ENCODE results near the gene TRIO. TPM values are rescaled to one million over a fixed set of nuclear protein-coding genes. Genes with fewer than 3 reads are reported as not detected.

TRIO gene
- total RNA-seq, 1 donor from 2014 or later, result 381 TPM

DNA sequence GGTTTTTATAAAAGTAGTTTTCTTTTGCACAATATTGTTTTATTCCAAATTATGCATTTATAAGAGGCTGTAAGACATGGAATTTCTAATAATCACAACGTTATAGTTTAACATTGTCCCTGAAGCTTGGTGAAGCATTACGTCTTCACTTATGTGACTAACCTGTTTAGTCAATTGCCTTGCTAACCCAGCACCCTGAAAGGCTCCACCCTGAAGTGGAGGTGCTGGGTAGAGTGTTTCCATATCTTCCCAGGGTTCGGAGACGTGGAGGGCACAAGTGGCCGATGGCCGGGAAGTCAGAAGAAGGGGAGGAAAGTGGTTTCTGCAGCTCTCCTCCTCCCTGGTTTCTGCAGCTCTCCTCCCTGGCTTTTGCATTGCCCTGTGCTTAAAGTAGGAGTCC, 83.4 kb downstream of the TRIO start:
- no peak for DNase-seq

DNA sequence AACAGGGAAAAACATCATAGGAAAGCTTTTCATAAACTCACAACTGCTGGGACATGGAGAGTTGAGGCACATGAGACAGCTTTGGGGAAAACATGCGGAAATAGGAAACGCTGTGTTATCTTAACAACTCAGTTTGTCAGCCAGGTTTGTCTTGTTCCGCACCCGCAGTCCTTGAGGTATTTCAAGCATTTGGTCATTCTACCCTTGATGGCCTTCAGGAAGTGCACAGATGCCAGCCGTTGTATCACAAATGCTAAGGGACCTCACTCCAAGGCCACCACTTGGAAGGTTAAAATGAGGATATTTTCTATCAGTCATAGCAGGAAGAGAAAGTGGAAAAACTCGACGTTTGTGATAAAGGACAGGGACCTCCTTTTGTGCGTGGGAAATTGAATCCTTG, 83.8 kb downstream of the TRIO start:
- DNase-seq, result no peak

DNA sequence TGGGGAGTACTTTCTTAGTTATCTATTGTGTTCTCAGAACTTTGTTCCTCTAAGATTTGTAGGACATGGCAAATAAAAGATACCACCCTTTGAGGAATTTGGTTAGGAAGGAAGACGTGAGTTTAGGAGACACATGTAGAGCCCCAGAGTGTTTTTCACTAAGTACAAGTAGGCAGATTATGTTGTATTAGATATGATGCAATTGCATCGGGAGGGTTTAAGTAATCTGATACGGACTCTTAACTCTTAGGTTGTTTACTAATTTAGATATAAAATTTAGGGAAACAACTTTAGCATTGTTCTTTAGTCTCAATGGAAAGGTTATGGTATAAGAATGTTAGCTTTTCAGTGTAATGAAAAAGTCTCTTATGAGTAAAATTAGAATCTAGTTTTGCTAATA, 84.4 kb downstream of the TRIO start:
- DNase-seq, result no peak

DNA sequence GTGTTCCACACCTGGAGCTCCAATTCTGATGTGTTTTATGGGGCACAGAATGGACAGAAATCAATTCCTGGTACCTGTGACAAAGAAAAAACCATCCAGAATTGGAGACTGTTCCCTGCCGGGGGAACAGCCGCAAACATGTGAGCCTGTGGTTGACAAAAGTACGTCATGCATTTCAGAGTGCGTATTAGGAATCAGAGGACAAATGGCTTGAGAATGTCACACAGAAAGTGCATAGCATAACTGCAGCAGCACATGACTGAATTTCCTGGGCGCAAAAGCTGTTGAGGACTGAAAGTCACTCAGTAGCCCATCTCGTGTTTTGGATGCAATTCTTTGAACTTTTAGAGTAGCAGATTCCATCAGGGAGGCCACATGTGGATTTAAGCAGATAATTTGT, 85.1 kb downstream of the TRIO start:
- DNase-seq, result no peak

DNA sequence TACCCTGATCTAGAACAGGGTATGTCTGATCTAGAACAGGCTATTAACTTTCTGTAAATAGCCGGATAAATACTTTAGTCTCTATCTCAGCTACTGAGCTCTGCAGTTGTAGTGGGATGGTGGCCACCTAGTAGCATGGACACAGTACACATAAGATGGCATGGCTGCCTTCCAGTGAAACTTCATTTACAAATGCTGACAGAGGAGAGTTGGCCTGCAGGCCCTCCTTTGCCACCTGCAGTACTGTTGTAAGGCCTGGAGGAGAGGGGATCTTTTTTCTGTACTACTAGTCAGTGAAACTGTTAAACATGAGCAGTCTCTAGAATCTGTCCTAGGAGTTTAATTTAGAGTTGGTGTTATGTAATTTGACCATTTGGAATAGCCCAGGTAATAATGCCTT, 86.0 kb downstream of the TRIO start:
- no peak for DNase-seq

DNA sequence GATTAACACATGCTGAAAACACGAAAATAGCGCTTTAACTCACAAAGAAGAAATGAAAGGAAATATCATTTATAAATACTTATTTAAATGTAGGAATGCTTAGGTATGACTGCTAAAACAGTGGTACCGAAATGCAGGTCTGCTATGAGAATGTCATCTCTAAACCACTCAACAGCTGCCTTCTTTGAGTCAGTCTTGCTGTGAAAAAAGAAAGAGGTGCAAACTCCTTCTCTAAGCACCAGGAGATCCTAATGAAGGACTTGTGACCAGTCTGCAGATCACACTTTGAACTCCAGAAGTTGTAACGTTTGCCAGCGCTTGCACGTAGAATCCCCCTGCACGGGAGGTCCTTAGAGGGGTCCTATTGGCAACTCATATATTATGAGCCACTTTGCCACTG, 86.6 kb downstream of the TRIO start:
- DNase-seq, result no peak

DNA sequence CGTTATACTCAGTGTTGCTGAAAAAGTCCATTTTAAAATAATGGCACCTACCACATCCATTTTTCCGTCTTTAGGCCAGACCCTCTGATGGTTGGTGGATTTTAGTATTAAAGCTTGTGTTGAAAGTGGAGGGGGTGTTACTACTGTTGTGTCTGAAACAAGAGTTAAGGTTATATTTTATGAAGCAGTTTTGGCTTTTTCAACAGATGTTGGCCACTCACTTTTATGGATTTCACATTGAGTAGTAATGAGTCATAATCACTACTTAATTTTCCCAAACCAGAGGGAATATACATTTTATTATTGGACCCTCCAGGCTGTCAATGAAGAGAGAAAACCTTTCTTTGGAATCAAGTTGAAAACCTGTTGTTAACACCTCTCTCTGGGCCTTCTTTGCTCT, 88.0 kb downstream of the TRIO start:
- DNase-seq, result no peak

DNA sequence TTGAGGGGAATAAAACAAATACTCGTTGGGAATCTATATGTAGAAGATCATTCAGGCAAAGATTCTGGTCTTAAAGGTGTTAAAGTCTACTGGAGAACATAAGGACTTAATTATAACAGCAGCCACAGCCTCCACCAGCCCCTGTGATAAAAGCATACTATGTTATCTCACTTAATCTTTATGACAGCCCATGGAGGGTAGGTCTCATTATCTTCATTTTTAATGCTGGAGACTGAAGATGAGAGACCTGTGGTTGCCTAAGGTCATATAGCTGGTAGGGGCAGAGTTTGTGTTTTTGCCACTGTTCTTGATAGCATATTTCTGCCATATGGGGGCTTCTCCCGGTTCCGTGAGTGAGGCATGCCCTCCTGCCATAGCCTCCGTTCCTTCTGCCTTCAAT, 88.7 kb downstream of the TRIO start:
- no peak for DNase-seq

DNA sequence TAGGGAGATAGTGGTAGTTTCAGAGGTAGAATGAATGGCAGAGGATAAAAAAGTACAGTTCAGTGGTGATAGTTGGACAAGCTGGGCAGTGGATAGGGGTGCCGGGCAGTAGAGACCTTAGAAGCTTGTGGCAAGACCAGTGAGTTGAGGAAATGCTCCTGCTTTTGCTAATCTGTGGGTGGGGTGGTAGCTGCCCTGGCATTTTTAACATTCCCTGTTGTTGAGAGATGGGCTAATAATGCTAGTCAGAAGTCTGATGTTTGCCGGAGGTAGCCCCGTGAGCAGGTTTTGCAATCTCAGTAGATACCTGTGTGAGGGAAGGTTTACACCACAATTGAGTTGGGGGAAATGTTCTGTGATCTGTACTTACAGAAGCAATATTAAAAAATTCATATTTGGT, 91.1 kb downstream of the TRIO start:
- no peak for DNase-seq

DNA sequence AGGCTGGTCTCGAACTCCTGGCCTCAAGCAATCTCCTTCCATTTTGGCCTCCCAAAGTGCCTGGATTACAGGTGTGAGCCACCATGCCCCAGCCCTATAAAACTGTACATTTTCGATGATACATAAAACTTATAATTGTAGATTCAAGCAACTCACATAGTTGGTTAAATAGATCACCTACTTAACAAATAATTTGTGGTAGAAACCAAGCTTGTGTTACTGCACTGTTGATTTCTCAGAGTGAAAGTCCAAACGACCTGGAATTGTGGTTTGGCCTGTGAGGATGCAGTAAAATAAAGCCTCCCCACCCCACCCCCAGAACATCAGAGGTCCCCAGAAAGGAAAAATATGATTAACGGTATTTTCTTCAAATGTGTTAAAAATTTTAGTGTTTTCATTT, 92.7 kb downstream of the TRIO start:
- no peak for DNase-seq

DNA sequence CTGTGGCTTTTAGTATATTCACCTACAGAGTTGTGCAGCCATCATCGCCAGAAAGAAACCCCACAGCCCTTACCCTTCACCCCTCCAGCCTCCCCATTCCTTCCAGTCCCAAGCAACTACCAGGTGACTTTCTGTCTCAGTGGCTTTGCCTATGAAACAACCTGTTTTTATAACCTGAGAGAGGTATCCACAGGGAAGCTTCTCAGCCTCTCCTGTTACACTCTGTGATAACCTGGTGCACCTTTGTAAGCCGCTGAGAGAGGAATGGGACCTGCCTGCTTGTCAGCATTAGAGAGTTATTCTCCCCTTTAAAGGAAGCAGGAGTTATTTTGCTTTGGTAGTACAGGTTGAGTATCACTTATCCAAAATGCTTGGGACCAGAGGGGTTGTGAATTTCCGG, 93.6 kb downstream of the TRIO start:
- no peak for DNase-seq

DNA sequence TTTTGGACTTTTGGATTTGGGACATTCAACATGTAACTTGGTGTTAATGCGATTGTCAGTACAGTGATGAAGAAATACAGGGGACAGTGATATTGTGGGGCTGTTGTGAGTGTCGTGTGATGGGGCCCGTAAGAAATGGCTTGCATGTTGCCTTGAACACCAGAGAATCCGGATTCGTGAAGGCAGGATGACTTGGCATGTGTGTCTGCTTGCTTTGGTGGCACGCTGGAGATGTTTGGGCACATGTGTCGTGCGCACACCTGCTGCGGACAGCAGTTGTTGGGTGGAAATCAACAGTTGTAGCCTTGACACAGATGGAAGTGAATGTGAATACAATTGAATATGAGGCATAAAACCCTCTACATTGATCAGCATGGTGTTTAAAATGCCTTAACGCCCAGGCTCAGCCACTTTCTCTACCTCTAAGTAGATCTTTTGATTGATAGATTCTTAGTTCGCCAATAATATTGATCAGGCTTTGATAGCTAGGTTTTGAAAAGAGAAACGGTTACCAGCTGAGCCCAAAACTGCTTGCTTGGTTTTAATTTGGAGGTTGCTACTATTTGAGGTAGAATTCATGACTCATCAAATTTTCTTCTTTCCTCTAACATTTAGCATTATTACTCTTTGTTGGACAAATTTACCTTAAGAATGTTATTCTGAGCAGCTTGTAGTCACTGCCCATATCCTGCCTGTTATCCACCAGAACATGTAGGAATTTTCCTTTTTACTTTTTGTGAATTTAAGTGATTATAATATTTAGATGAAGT, 94.4 kb downstream of the TRIO start:
- DNase-seq, result no peak

DNA sequence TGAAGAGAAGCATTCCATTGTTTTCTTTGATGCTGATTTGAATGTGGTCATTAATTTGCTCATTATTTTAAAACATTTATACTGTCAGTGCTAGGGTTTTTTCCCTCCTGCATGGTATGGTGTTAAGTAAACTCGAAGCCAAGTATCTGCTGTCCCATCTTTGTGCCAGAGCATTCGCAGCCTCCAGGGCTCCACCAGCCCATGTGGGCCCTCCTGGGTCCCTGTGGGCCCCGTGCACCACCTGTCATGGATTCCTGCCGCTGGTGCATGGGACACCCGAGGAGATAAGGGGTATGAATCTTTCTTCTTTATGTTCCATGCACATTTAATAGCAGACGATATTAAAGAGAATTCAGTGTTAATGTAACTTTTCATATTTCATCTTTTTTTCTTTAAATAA, 95.1 kb downstream of the TRIO start:
- DNase-seq, result no peak

DNA sequence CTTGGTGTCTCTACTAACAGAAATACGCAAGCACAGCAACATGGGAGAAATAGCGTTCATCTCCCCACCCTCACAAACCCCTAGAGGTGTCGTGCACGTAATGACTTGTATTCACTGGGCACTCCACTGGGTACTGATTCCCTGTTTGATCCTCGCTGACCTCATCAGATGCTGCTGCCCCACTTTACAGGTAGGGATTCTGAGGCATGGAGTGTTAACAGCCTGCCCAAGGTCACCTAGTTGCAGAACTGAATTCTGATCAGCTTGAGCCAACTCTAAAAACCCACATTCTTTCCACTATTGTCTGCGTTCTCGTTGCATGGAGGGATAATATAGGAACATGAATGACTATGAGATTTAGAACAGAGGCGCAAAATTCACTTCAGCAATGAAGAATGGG, 96.3 kb downstream of the TRIO start:
- DNase-seq, result no peak

DNA sequence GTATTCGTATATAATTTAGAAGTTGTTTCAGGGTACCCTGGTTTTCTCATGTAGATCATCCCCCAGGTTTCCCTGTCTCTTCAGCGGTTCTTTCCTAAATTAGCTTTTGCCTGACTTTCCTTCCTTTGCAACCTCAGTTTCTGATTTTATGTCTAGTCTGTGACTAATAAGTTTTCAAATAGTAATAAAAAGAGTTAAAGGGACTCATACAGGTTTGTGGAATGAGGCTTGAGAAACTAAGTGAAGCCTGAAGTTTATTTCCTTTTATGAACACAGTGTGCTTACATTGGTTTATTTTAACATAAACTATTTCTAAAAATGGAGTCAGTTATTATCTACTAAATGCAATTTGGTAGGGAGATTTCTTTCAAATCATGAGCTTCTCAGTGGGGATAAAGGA, 96.8 kb downstream of the TRIO start:
- DNase-seq, result no peak

DNA sequence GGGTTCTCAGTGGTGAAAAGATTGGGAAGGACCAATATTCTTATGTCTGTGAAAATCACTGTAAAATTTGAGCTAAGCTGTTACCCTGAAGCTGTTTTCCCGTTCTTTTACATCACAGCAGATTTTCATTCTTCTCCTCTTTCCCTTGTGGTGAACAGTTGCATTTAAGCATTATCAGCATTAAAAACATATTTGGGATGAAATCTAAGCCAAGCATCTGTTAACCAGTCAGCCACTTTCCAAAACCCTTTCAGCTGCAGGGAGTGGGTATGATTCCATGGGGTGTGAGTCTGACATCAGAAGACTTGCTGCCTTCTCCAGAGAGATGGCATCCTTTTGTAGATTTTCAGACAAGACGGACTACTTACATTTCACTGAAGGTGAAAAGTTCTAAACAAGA, 97.2 kb downstream of the TRIO start:
- no peak for DNase-seq

DNA sequence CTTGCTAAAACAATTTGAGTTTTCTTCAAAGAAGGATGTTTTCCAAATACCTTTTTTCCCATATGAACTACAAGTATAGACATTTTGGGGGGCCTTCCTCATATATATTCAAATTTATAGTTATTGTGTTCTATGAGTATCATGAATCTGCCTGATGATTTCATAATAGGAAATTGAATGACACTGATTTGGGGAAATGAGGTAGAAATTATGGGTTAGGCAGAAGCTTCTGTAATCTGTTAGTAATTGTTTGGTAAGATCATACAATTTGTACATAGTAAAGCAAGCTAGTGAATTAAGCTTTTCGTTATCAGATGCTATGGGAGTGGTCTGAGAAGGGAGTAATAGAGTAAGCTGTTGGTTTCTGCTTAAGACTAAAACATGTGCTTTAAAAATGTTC, 98.0 kb downstream of the TRIO start:
- DNase-seq, result no peak

DNA sequence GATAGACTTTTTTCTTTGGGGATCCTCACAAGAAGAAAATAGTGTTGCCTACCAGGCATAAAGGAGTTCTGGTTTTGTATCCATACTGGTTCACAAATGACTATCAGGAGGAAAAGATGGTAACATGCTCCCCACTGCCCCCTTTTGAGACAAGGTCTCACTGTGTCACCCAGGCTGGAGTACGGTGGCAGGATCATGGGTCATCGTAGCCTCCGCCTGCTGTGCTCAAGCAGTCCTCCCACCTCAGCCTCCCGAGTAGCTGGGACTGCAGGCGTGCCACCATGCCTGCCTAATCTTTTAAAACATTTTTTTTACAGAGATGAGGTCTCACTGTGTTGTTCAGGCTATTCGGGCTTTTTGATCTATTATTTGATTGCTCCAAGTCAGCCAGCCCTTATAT, 99.3 kb downstream of the TRIO start:
- no peak for DNase-seq

DNA sequence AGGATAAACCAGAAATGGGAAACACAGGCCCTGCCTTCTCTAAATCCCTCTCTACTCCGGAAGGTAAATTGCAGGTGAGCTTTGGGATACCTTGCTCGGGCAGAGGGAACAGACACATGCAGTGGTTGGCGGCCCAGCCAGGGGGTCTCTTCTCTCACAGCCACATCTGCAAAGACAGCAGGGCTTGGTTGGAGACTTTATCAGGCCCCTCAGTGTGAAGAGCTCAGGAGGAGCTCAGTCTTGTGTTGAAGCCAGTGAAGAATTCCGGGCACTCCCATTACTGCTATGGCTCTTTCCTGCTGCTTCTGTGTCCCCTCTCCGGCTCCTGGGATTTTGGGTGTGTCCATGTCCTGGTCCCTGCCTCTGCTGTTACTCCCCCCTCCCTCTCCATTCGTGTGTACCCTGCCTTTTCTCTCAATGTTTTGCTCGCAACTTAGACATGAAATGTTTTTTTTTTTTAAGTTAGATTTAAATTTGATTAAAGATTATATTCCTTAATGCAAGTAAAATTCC, 99.8 kb downstream of the TRIO start:
- no peak for DNase-seq

DNA sequence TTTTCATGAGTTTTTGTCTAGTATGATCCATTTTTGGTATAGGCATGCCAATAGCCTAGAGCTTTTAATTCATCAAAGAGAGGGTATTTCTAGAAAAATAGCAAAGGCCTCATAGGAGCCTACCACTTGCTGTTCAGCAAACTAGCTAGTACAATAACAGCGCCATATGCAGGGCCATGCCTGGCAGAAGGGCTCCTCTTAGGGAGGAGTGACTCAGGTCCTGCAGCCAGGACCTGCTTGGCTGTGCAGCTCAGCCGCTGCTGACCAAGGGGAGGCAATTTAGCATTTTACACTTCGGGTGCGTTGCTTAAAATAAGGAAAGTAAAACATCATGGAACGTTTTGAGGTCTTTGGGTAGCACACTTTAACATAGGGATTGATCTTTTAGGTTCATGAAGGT, 100.6 kb downstream of the TRIO start:
- no peak for DNase-seq

DNA sequence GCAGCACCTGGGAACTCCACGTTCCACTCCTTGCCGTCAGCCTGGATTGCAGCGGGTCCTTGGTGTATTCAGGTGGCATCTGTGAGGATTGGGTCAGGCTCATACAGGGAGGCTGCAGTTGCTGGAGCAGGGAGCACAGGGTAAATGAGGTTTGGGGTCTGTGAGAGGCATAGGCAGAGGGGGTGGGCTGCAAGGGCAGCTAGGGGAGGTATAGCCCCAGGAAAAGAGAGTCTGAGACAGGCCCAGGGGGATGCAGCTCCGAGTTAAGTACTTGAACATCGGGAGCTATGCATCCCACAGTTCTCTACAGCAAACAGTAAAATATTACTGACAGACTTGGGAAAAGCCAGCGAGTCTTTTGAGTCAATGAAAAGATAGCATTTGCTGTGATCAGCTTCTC, 101.6 kb downstream of the TRIO start:
- DNase-seq, result no peak

DNA sequence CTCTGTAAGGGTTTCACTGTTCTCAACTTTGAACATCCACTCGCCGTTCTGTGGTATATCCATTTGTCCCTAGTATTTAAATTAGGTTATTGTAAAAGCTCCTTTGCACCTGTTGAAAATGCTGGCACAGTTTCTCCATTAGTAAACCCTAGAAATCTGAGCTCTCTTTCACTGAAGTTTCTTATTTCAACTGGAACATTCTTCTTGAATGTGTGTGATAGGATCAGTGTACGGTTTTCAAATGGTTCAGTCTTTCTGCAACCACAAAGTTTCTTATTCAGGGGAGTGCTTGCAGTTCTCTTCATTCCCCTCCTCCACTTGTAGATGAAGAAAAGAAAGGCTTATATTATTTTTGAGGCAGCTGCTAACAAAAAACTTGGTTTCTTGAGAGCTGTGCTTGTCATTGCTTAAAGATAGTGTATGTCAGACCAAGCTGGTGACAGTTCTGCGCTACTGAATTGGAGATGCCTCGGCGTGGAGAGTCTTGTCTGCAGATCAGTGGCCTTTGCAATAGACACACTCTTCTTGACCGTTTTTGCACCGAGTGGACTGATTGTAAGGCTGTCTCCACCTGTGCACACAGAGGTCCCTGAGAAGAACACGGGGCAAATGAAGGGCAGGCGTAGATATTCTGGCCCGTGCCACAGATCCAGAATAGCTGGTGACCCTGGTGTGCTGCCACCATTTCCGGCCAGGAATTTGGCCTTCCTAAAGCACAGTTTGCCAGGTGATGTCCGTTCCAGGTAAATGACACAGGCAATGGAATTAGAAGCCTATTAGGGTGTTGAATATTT, 102.2 kb downstream of the TRIO start:
- DNase-seq, result no peak

DNA sequence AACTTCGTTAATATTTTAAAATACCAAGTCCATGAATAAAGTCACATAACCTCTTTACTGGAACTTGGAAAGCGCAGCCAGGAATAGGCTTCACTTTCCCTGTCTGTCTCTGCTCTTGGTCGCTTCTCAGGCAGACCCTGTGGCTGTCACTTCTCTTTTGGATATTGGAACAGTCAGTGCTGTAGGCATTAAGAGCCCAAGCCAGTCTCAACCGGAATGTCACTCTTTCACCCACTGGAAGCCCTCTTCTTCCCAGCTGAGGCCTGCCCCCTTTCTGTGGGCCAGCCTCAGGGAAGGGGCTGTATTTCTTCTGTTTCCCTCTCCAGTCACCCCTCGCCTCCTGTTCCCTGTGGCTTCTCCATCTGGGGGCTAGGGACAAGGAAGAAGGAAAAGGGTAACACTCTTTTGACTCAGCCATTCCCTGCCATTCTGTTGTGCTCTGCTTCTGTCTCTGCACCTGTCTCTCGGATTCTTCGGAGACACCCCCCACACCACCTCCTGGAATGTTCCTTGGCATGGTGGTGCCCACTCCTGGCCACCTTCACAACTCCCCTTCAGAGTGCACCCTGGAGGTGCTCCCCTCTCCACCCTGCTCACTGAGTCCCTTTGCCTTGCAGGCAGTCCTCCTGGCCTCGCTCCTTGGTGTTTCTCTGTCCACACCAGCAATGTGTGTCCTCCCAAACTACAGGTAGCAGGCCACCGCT, 103.4 kb downstream of the TRIO start:
- DNase-seq, result no peak

DNA sequence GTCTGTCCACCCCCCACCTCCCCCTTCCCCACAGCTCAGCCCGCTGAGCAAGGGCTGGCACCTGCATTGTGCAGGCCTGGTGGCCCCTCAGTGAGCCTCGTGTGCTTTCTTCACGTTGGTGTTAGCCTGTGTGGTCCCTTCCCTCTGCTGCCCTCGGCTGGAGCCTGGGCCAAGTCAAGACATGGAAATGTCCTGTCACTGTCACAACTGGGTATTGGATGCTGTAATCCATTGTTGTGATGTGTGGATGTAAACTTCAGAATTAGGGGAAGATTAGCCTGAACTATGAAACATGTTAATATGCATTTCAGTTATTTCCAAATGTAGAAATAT, 103.9 kb downstream of the TRIO start:
- DNase-seq, result no peak

All from occipital lobe (tissue), 2 donors.